Measurements from ENCODE around the gene IL34.

GRCh38 chr16:70615945-70616344 is 30.4 kb upstream of the IL34 start:
- no peak for TF ChIP-seq POLR2A (IDR thresholded peaks at IDR 0.05)
- TF ChIP-seq, protein P1, sequence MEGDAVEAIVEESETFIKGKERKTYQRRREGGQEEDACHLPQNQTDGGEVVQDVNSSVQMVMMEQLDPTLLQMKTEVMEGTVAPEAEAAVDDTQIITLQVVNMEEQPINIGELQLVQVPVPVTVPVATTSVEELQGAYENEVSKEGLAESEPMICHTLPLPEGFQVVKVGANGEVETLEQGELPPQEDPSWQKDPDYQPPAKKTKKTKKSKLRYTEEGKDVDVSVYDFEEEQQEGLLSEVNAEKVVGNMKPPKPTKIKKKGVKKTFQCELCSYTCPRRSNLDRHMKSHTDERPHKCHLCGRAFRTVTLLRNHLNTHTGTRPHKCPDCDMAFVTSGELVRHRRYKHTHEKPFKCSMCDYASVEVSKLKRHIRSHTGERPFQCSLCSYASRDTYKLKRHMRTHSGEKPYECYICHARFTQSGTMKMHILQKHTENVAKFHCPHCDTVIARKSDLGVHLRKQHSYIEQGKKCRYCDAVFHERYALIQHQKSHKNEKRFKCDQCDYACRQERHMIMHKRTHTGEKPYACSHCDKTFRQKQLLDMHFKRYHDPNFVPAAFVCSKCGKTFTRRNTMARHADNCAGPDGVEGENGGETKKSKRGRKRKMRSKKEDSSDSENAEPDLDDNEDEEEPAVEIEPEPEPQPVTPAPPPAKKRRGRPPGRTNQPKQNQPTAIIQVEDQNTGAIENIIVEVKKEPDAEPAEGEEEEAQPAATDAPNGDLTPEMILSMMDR (IDR thresholded peaks at IDR 0.05): no peak
